Stimulated activated naive CD8-positive, alpha-beta T cell treated with anti-CD3 and anti-CD28 coated beads, Interleukin-15, Interleukin-2, amounts not matched to agents 100 ng/mL and 50 ng/mL, for 24 hours (primary cell): ENCODE results near the gene TMTC2.

Source experiments
- H3K27ac Mint-ChIP-seq: one replicate; pipeline ENCODE4 v1.8.0; 2021; ENCODE audit warnings: mild to moderate bottlenecking, mixed read lengths
- H3K27me3 Mint-ChIP-seq: one replicate; pipeline ENCODE4 v1.8.0; 2021; ENCODE audit warnings: mixed read lengths
- H3K36me3 Mint-ChIP-seq: one replicate; pipeline ENCODE4 v1.8.0; 2021; ENCODE audit warnings: low read depth, mixed read lengths
- H3K4me1 Mint-ChIP-seq: one replicate; pipeline ENCODE4 v1.8.0; 2021; ENCODE audit warnings: low read depth, mixed read lengths
- H3K4me3 Mint-ChIP-seq: one replicate; pipeline ENCODE4 v1.8.0; 2021; ENCODE audit warnings: mild to moderate bottlenecking, mixed read lengths
- H3K9me3 Mint-ChIP-seq: one replicate; pipeline ENCODE4 v1.8.0; 2021; ENCODE audit warnings: mixed read lengths

The TMTC2 gene

DNA sequence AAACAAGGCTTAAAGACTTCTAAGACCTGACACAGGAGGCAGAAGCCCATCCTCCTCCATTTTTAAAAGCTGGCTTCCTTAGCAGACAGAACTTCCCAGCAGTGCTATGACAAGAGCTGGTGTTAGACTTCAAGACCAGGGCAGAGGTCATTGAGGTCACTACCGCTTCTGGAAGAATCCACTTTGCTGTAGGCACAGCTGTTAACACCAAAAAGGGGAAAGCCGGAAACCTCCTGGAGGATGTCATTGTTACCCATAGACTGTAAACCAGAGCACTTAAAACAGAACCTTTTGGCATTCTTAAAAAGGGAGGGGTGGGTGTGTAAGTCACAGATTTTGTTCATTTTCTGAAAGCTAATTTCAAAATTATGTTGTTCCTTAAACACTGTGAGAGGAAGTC lies 445.7 kb downstream of the TMTC2 start:
- H3K27me3 Mint-ChIP-seq = no peaks in the 10 kb centered on the region
- no peak overlapping the region for H3K27ac Mint-ChIP-seq
- H3K36me3 Mint-ChIP-seq = no peaks in the 10 kb centered on the region
- no peak overlapping the region for H3K4me3 Mint-ChIP-seq
- no peaks in the 10 kb centered on the region for H3K4me1 Mint-ChIP-seq
- no peaks in the 10 kb centered on the region for H3K9me3 Mint-ChIP-seq

DNA sequence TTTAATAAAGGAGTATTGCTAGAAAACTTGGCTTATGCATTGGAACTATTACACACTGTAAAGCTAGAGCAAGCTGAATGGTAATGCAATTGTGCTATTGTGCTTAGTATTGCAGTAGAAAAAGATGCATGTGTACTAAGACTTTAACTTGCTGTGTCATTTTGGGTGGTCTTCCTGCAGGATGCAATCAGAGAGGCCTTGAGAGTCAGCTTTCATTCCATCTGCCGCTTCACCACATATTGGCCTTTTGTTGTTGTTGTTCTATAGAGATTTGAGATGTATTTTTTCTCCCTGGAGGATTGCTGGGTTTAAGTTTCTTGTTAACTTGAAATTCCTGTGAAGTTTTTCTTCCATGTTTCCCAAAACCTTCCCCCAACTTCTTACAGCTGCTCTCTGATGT lies 449.7 kb downstream of the TMTC2 start:
- Mint-ChIP-seq H3K36me3 (no peaks in the 10 kb centered on the region), H3K4me3 (no peak overlapping the region), H3K27ac (no peak overlapping the region), H3K4me1 (no peaks in the 10 kb centered on the region), H3K27me3 (no peaks in the 10 kb centered on the region), H3K9me3 (peaks cover 8% of the 10 kb centered on the region)

DNA sequence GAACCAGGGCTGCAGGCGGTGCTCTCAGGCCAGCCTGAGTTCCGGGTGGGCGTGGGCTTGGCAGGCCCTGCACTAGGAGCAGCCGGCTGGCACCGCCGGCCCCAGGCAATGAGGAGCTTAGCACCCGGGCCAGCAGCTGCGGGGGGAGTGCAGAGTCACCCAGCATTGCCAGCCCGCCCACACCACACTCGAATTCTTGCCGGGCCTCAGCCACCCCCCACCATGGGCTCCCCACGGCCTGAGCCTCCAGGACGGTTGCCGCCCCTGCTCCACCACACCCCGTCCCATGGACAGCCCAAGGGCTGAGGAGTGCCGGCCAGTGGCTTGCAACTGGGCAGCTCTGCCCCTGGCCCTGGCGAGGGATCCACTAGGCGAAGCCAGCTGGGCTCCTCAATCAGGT lies 453.4 kb downstream of the TMTC2 start:
- Mint-ChIP-seq H3K36me3 (no peaks in the 10 kb centered on the region), H3K27me3 (no peaks in the 10 kb centered on the region), H3K27ac (no peak overlapping the region), H3K9me3 (peaks cover 9% of the 10 kb centered on the region), H3K4me3 (no peak overlapping the region), H3K4me1 (no peaks in the 10 kb centered on the region)

DNA sequence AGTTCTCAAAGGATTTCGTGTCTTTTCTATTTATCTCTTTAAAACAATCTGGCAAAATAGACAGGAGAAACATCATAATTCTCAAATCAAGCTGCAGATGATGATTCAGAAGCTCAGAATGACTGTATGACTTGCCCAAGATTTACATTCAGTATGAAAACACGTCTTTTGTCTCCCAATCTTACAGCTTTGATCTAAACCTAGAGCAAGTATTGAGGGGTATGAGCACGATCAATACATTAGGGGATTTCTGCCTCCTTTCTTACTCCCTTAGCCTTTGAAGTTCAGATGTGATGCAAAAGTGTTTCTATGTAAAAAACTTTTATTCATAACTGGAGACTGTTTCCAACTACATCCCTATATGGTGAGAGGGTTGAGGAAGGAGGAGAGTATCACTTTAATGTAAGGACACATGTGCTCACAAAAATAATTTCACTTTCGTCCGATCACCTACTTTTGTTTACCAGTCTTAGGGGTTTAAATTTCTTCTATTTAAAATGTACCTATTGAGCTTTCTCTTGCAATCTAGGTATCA lies 454.8 kb downstream of the TMTC2 start:
- Mint-ChIP-seq H3K4me1 (no peaks in the 10 kb centered on the region), H3K36me3 (no peaks in the 10 kb centered on the region), H3K9me3 (peaks cover 9% of the 10 kb centered on the region), H3K4me3 (no peak overlapping the region), H3K27ac (no peak overlapping the region), H3K27me3 (no peaks in the 10 kb centered on the region)

- no peaks in the 10 kb centered on the region for H3K27me3 Mint-ChIP-seq
- peaks cover 9% of the 10 kb centered on the region for H3K9me3 Mint-ChIP-seq
- no peak overlapping the region for H3K27ac Mint-ChIP-seq
- H3K4me3 Mint-ChIP-seq = no peak overlapping the region
- no peaks in the 10 kb centered on the region for H3K36me3 Mint-ChIP-seq
- no peaks in the 10 kb centered on the region for H3K4me1 Mint-ChIP-seq
Observed at GRCh38 chr12:83142914-83143313, 456.2 kb downstream of the TMTC2 start.

GRCh38 chr12:83143950-83144349 lies 457.2 kb downstream of the TMTC2 start:
- Mint-ChIP-seq H3K9me3 (peaks cover 9% of the 10 kb centered on the region), H3K27ac (no peak overlapping the region), H3K27me3 (no peaks in the 10 kb centered on the region), H3K36me3 (no peaks in the 10 kb centered on the region), H3K4me1 (no peaks in the 10 kb centered on the region), H3K4me3 (no peak overlapping the region)

- Mint-ChIP-seq H3K36me3 (no peaks in the 10 kb centered on the region), H3K9me3 (peaks cover 9% of the 10 kb centered on the region), H3K27me3 (no peaks in the 10 kb centered on the region), H3K4me3 (no peak overlapping the region), H3K27ac (no peak overlapping the region), H3K4me1 (no peaks in the 10 kb centered on the region)
Observed at GRCh38 chr12:83145325-83145840, 458.7 kb downstream of the TMTC2 start.

GRCh38 chr12:83147341-83147740 lies 460.6 kb downstream of the TMTC2 start:
- peaks cover under 1% of the 10 kb centered on the region for H3K9me3 Mint-ChIP-seq
- no peaks in the 10 kb centered on the region for H3K27me3 Mint-ChIP-seq
- no peaks in the 10 kb centered on the region for H3K4me1 Mint-ChIP-seq
- H3K4me3 Mint-ChIP-seq = no peak overlapping the region
- H3K27ac Mint-ChIP-seq = no peak overlapping the region
- H3K36me3 Mint-ChIP-seq = no peaks in the 10 kb centered on the region

GRCh38 chr12:83149987-83150386 lies 463.3 kb downstream of the TMTC2 start:
- H3K4me1 Mint-ChIP-seq = no peaks in the 10 kb centered on the region
- no peak overlapping the region for H3K4me3 Mint-ChIP-seq

DNA sequence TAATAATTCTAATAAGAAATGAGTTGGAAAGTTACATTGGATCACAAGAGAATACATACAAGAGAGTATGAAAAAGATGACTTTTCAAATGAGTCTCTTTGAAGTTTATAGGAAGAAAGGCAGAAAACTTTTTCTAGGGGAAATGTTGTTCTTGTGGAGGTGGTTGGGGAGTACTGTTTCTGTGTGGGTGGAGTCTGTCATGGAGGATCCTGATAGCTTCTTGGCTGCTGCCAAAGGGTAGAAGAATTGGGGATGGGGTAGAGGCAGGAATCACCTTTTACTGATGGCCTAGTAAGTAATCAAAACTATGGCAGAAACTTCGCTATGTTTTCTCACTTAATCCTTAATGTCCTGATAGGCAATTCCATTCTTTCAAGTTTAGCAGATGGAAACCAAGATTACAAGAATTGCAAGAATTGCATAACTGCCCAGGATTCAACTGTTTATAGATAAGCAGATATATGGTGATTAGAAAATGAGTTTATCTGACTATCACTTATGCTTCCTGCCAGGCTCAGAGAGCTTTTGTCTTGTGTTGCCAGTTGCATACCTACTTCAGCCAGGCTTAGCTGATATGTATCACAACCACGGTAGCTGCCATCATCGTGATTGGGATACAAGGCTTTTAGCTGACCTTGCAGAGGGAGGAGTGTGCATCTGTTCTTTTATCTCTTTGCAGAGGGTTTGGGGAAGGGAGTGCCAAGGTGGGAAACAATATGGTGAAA lies 463.9 kb downstream of the TMTC2 start:
- H3K27me3 Mint-ChIP-seq = no peaks in the 10 kb centered on the region
- no peaks in the 10 kb centered on the region for H3K36me3 Mint-ChIP-seq
- peaks cover 4% of the 10 kb centered on the region for H3K9me3 Mint-ChIP-seq
- no peak overlapping the region for H3K4me3 Mint-ChIP-seq
- no peak overlapping the region for H3K27ac Mint-ChIP-seq
- no peaks in the 10 kb centered on the region for H3K4me1 Mint-ChIP-seq

More at GRCh38 chr12:83149987-83150386, 463.3 kb downstream of the TMTC2 start:
- H3K9me3 Mint-ChIP-seq = peaks cover 4% of the 10 kb centered on the region
- H3K27me3 Mint-ChIP-seq = no peaks in the 10 kb centered on the region
- no peak overlapping the region for H3K27ac Mint-ChIP-seq
- no peaks in the 10 kb centered on the region for H3K36me3 Mint-ChIP-seq

- H3K27me3 Mint-ChIP-seq = no peaks in the 10 kb centered on the region
- no peak overlapping the region for H3K27ac Mint-ChIP-seq
- H3K4me3 Mint-ChIP-seq = no peak overlapping the region
- no peaks in the 10 kb centered on the region for H3K36me3 Mint-ChIP-seq
- H3K4me1 Mint-ChIP-seq = no peaks in the 10 kb centered on the region
- H3K9me3 Mint-ChIP-seq = peaks cover 4% of the 10 kb centered on the region
Observed at GRCh38 chr12:83153177-83153576, 466.5 kb downstream of the TMTC2 start.

DNA sequence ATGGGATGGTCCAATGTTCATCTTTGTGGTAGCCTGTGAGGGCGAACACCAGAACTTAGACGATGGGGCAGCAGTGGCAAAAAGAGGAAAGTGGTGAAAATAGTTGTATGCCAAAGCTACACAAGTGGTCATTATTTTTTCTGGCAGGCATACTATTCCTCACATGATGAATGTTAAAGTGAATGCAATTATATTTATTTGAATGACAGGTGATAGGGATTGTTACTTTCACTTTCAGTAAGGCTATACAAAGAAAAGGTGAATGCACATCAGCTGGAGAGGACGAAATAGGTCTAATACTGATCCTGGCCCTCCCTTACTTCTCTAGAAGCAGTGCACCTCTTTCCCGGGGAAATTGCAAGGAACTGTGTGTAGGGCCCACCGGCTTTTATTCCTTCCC lies 470.1 kb downstream of the TMTC2 start:
- no peaks in the 10 kb centered on the region for H3K36me3 Mint-ChIP-seq
- no peaks in the 10 kb centered on the region for H3K27me3 Mint-ChIP-seq
- H3K4me3 Mint-ChIP-seq = no peak overlapping the region
- no peaks in the 10 kb centered on the region for H3K4me1 Mint-ChIP-seq
- H3K9me3 Mint-ChIP-seq = peaks cover 4% of the 10 kb centered on the region
- H3K27ac Mint-ChIP-seq = no peak overlapping the region

DNA sequence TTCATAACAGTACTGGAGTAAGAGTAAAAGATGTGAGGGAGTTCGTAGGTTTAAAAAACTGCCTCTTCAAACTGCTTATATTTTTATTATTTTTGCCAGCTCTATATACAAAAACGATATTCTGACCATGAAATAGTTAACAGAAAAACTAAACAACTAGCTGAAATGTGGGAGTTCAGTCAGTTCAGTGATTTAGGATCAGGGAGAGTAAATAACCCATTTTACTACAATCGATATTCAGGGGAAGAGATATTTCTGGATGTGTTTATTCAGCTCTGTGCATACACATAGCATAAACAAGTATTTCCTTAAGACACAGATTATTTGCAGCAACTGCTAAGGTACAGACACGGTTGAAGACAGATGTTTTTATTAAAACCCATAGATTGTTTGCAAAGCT lies 470.9 kb downstream of the TMTC2 start:
- peaks cover under 1% of the 10 kb centered on the region for H3K9me3 Mint-ChIP-seq
- no peak overlapping the region for H3K4me3 Mint-ChIP-seq
- no peaks in the 10 kb centered on the region for H3K36me3 Mint-ChIP-seq

GRCh38 chr12:83158613-83159207 lies 472.0 kb downstream of the TMTC2 start:
- Mint-ChIP-seq H3K4me3 (no peak overlapping the region), H3K27ac (no peak overlapping the region), H3K9me3 (no peaks in the 10 kb centered on the region), H3K36me3 (no peaks in the 10 kb centered on the region), H3K27me3 (no peaks in the 10 kb centered on the region), H3K4me1 (no peaks in the 10 kb centered on the region)

More for the DNA sequence above, 470.9 kb downstream of the TMTC2 start:
- Mint-ChIP-seq H3K4me1 (no peaks in the 10 kb centered on the region), H3K27ac (no peak overlapping the region), H3K27me3 (no peaks in the 10 kb centered on the region)

DNA sequence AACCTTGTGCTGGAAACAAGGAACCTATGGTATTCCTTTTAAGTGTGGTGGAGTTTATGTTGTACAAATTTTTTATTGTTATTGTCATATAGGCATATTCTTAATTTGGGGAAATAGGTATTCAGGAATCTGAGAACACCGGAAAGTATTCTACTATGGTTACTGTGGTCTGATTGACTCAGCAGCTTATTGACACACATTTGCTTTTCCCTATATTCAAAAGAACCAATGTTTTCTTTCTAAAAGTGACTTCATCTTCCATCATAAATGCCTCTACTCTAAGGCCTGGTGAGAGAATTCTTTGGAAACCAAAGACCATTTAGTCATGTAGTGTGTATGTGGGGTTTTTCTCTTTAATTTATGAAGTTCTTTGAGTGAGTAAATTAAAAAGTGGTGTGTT lies 474.8 kb downstream of the TMTC2 start:
- Mint-ChIP-seq H3K27ac (no peak overlapping the region), H3K4me3 (no peak overlapping the region), H3K36me3 (no peaks in the 10 kb centered on the region), H3K4me1 (no peaks in the 10 kb centered on the region), H3K9me3 (no peaks in the 10 kb centered on the region), H3K27me3 (no peaks in the 10 kb centered on the region)
